ENCODE data around the gene ZFYVE1. TPM values are rescaled to one million over a fixed set of nuclear protein-coding genes. Genes with fewer than 3 reads are reported as not detected.

Gene ZFYVE1
- total and polyA plus RNA-seq, 2 donors (not counting 3 experiments of a cell fraction or from before 2014, with no cell fraction given): 27.3 to 29.2 TPM

DNA sequence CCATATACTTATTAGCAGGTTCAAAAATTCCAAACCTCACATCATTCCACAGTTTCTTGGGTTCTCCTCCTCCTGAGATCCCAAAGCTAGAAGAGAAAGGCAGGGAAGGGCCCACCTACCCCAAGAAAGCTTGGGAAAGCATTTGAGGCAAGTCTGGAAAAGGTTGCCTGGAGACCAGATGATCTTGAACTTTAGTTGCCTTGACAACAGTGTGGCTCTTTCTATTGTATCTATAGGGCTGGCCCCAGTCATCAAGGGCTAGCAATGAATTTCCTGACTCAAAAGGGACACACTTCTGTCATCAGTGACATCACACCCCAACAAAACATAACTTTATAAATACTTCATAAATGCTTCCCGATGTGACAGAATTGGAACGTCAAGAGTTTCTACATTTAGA is 40.0 kb downstream of the ZFYVE1 start:
- TF ChIP-seq GATA2 (IDR thresholded peaks at IDR 0.05; ENCODE audit: insufficient read depth, insufficient read length, low read depth, low read length) (no peak), JUN (IDR thresholded peaks at IDR 0.05; ENCODE audit: borderline replicate concordance, insufficient read depth, insufficient read length, low read depth) (no peak), POLR2A (IDR thresholded peaks at IDR 0.05; ENCODE audit: low read depth, low read length) (no peak), FOS (IDR thresholded peaks at IDR 0.05; ENCODE audit: borderline replicate concordance, insufficient read depth, low read length) (no peak), EZH2 (IDR thresholded peaks at IDR 0.05; ENCODE audit: borderline replicate concordance, low read depth, low read length, severe bottlenecking) (no peak), MYC (IDR thresholded peaks at IDR 0.05; ENCODE audit: low read depth, low read length) (no peak)
- TF ChIP-seq, protein P1, sequence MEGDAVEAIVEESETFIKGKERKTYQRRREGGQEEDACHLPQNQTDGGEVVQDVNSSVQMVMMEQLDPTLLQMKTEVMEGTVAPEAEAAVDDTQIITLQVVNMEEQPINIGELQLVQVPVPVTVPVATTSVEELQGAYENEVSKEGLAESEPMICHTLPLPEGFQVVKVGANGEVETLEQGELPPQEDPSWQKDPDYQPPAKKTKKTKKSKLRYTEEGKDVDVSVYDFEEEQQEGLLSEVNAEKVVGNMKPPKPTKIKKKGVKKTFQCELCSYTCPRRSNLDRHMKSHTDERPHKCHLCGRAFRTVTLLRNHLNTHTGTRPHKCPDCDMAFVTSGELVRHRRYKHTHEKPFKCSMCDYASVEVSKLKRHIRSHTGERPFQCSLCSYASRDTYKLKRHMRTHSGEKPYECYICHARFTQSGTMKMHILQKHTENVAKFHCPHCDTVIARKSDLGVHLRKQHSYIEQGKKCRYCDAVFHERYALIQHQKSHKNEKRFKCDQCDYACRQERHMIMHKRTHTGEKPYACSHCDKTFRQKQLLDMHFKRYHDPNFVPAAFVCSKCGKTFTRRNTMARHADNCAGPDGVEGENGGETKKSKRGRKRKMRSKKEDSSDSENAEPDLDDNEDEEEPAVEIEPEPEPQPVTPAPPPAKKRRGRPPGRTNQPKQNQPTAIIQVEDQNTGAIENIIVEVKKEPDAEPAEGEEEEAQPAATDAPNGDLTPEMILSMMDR (IDR thresholded peaks at IDR 0.05; ENCODE audit: extremely low read depth in 1 of 2, insufficient read depth in 1 of 2, low read depth in 1 of 2, low read length in 2 of 2): no peak

More for the DNA sequence above, 40.0 kb downstream of the ZFYVE1 start:
- peaks cover 0 to 14% of the 10 kb centered on the region in 2 experiments for H3K36me3 ChIP-seq (ENCODE audit: control insufficient read depth in 2 of 2, extremely low read depth in 1 of 2, insufficient read depth in 2 of 2, low read length in 2 of 2)
- H3K79me2 ChIP-seq (ENCODE audit: control insufficient read depth, insufficient read depth, low read length): no peaks in the 10 kb centered on the region
- FAIRE-seq (no peak), DNase-seq (ENCODE audit: low read depth, low spot score) (no peak)
- H3K4me1 ChIP-seq (ENCODE audit: control insufficient read depth, extremely low read depth, insufficient read depth, low read length): no peaks in the 10 kb centered on the region
- no peaks in the 10 kb centered on the region for H3K9me3 ChIP-seq (replicated peaks; ENCODE audit: control insufficient read depth, insufficient read depth, low read length)
- no peak overlapping the region for H3K4me3 ChIP-seq (replicated peaks in 1 of 3; ENCODE audit: insufficient read depth in 1 of 3, low read depth in 1 of 3, low read length in 3 of 3)
- no peak overlapping the region for H3K27ac ChIP-seq (ENCODE audit: insufficient read depth, low read depth, low read length)
- H3K9me1 ChIP-seq (replicated peaks; ENCODE audit: control insufficient read depth, extremely low read depth, insufficient read depth, low read length): no peaks in the 10 kb centered on the region
- H4K20me1 ChIP-seq (replicated peaks; ENCODE audit: control insufficient read depth, extremely low read depth, insufficient read depth, low read length): no peaks in the 10 kb centered on the region
- ChIA-PET CTCF (interaction anchor here (1.0 kb wide), 1 partner anchor 26 kb away, joined by 3 read pairs; no protein-coding TSS in a partner anchor), POLR2A (no interaction called here)
- no peaks in the 10 kb centered on the region for H3K27me3 ChIP-seq (ENCODE audit: control insufficient read depth in 2 of 2, insufficient read depth in 2 of 2, low read length in 2 of 2)
- dilution Hi-C loops (cut with MboI; ENCODE audit: extremely low pct_ligation_motif_present, low sequenced_read_pairs): no loop called here
- intact Hi-C loops (cut with micrococcal nuclease): no loop called here
- no peak overlapping the region for H2AFZ ChIP-seq (ENCODE audit: low read depth, low read length)
- no peak overlapping the region for H3K4me2 ChIP-seq (ENCODE audit: insufficient read depth, low read length)
- no peak overlapping the region for H3K9ac ChIP-seq (replicated peaks; ENCODE audit: extremely low read depth, insufficient read depth, low read length)
- BruUV-seq (replicated peaks): no TSS peak
